ENCODE data around the gene VMA21.
A peak's percentile ranks its signal among the peaks of the same experiment; 100 is the strongest.

The VMA21 gene, protein sequence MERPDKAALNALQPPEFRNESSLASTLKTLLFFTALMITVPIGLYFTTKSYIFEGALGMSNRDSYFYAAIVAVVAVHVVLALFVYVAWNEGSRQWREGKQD

DNA sequence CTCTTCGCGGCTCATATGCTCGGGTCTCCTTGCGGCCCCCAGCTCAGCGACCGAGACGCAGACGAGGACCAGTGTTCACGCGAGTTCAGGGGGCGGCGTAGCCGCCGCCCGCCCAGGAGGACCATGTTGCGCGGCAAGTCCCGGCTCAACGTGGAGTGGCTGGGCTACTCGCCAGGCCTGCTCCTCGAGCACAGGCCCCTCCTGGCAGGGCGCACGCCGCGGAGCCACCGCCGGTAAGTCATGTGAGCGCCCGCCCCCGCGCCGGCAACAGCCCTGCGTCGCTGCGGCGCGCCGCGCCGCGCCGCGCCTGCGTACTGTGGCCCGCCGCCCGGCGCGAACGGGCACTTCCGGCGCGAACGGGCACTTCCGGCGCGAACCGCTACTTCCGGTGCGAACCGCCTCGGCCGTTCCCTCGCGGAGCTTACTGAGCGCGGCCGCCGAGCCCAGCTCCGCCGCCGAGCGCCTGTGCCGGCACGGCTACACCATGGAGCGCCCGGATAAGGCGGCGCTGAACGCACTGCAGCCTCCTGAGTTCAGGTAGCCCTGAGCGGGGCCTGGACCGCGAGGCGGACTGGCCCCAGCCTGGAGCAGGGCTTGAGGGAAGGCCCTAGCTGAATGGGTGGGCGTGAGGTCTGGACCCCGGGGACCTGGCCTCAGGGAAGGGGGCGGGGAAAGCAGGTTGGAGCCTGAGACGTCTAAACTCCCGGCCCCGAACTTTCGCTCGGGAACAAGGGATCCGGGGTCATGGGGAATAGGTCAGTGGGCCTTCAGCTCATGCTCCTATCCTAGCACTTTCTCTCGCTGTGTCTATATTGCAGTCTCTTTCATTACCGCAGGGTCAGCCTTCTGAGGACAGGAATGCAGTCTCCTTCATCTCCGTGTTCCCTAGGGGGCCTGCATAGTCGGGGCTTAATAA lies at the start of gene VMA21:
TSS of gene VMA21 (plus strand) at position 382 of the 916 bp plus-strand sequence. CDS start at position 485, 103 bp downstream.
- peak; percentile 44 to 67 for DNase-seq (ENCODE audit: low read depth in 2 of 2, low spot score in 1 of 2)

DNA sequence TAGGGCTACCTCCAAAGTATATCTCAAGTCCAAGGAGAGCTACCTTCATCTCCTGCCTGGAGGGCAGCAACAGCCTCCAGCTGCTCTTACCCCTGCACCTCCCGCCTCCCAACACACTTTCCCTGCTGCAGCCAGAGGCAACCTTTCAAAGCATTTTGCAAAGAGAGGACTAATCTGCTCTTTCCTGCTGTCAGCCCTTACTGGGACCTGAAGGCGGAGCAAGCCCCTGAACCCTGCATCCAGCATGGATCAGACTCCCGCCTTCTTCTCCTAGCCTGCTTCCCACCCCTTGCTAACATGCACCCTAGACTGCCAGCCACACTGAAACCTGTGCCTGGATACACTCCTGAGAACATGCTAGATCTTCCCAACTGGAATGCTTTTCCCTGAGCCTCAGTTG lies 37.7 kb upstream of the VMA21 start:
- DNase-seq (ENCODE audit: low read depth in 2 of 2, low spot score in 1 of 2): no peak

DNA sequence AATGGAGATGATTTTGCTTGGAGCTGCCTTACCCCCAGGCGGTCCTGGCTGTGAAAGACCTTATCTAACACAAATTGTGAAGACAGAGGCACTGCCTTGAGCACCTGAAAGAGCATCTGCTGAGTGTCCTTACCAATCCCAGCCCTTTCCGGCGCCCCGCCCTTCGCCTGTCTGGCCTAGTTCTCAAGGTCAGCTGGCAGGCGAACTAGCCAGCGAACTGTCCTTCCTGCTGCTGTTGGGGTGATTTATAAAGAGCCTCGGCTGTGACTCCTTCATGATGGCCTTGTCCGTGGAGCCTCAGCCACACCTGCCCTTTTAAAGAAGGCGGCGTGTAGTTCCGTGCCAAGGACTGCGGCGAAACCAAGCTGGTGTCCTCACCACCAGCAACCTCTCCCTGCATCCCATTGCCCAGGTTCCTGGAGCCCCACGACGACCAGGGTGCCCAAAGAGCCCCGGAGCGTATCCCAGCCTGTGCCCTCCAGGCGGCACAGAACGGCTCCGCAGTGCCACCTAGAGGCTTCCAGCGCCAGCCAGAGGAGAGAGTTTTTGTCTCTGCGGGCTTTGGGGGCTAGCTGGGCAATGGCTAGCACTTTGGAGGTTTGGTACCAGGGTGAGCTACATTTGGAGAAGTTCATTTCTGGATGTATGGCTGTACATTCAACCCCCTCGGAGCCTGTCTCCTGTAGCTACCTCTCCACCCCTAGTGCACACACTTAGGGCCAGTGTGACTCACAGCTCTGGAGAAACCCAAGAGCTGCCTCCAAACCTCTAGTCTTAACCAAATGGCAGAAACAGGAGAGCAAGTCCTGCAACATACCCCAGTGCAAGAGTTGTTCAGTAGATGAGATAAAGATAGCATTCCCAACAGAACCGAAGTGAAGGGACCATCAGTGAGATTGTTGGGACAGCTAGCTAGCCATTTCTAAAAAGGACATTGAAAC lies 36.8 kb upstream of the VMA21 start:
- no peak for DNase-seq (ENCODE audit: low read depth in 2 of 2, low spot score in 1 of 2)

DNA sequence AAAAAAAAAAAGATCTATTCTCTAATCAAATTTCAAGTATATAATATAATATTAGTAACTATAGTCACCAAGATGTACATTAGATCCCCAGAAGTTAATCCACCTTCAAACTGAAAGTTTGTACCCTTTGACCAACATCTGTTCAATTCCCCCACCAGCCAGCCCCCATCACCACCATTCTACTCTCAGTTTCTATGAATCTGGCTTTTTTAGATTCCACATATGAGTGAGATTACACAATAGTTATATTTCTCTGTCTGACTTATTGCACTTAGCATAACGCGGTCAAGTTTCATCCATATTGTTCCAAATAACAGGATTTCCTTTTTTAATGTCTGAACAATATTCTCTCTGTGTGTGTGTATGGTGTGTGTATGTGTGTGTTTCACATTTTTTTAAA lies 33.7 kb upstream of the VMA21 start:
- no peak for DNase-seq (ENCODE audit: low read depth in 2 of 2, low spot score in 1 of 2)

DNA sequence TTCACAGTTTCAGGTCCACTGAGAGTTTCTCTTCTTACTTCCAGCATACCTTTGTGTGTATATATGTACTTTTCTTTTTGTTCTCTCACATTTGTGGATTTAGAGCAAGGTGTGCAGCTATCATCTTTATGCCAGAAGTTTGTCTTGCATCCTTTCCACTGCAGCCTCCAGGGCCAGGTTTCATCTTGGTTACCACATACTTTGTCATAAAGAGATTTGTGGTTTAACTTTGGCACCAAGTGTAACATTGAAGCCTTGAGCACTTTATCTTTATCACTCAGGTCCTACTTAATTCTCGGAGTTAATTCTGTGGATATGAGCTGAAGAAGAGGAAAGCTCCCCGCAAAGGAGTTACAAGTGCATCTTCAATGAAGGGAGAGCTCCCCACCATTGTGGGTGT lies 31.4 kb upstream of the VMA21 start:
- no peak for DNase-seq (ENCODE audit: low read depth in 2 of 2, low spot score in 1 of 2)

DNA sequence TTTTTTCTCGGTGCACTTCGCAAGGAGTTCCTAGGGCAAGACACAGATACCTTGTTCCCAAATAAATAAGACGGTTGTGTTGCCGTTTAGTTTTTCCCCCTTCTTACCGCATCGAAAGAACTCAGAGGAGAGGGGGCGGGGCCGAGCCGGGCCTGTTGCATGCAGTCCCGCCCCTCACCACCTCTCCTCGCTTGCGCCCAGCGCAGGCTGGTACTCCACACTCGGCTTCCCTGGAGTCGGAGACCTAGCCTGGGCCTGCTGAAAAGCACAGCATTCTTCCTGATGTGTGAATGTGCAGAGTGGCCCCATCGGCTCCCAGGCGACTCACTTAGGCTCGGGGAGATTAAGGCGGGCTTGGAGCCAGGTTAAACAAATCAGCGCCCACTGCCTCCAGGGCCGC lies 26.1 kb upstream of the VMA21 start:
- DNase-seq (ENCODE audit: low read depth in 2 of 2, low spot score in 1 of 2): no peak

DNA sequence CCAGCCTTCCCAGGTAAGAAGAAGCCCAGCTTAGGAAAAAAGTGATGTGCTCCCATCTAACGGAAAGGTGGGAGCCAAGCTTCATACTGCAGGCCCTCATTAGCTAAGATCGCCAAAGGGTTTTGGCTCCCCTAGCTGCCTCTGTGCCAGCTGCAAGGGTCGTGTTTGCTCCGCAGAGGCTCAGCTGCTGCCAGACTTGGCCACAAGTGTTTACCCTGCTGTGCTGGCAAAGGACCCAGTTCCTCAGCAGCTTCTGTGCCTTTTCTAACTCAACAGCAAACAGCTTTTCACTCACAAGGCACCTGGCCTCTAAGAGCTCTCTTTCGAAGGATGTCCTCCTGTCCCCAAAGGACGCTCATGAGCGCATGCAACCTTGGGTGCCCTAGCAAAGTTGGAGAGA lies 12.2 kb upstream of the VMA21 start:
- DNase-seq (ENCODE audit: low read depth in 2 of 2, low spot score in 1 of 2): no peak

DNA sequence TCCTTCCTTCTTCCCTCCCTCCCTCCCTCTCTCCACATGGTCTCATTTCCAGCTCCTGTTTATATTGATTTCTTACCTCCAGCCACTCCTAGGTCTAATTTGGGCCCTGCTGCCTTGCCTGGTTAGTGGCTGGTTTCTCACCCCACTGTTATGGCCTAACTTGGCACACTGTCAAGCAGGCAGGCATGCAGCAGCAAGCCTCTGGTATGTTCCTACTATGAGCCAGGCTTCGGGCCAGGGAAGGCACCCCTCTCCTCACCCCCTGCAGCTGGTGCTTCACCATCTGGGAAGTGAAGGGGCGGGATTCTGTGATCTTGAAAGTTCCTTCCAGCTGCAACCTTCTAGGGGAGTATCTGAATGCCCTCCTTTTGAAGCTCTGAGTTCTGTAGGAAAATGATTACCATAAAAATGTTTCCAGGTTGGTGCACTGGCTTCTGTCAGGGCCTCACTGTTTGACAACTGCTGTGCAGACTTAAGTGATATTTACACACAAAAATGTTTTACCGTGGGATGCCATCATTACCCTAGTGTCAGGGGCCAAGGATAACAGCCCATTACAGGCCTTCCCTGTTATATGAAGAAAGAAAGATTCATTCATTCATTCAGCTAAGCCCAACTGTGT lies 10.1 kb upstream of the VMA21 start:
- DNase-seq (ENCODE audit: low read depth in 2 of 2, low spot score in 1 of 2): no peak

DNA sequence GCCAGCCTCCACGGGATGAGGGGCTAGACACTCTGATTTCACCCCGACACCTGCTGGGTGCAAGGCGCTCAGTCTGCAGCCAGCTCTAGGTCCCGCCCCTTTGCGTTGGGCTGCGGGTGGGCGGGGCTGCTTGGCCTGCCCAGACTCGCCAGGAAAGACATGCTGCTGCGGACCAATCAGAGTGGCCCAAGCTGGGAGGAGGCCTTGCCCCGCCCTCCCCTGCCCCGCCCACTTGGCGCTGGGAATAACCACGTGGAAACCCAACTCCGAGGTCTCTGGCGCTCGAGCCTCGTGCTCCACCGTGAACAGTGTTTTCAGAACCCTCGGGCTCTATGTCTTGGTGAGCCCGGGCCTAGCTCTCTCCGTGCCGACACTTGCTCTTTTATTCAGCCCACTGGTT lies 5.3 kb upstream of the VMA21 start:
- DNase-seq (ENCODE audit: low read depth in 2 of 2, low spot score in 1 of 2): no peak

DNA sequence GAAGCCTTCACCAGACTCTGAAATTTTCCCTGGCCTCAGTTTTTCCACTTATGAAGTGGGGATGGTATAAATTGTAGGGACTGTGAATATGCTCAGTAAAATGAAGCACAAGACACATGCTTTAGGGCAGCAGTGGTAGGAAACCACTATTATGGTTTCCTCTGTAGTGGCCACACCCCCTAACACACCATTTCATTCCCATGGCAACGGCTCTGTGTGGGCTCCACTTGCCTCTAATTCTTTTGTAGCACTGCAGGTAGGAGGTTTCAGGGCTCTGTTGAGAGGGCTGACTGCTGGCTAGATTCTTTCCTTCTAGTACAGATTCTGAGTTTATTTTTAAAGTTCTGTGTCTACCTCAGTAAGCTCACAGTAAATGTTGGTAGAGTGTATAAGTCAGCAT lies 3.5 kb upstream of the VMA21 start:
- DNase-seq (ENCODE audit: low read depth in 2 of 2, low spot score in 1 of 2): peak in 1 of 2 donors; percentile 18

DNA sequence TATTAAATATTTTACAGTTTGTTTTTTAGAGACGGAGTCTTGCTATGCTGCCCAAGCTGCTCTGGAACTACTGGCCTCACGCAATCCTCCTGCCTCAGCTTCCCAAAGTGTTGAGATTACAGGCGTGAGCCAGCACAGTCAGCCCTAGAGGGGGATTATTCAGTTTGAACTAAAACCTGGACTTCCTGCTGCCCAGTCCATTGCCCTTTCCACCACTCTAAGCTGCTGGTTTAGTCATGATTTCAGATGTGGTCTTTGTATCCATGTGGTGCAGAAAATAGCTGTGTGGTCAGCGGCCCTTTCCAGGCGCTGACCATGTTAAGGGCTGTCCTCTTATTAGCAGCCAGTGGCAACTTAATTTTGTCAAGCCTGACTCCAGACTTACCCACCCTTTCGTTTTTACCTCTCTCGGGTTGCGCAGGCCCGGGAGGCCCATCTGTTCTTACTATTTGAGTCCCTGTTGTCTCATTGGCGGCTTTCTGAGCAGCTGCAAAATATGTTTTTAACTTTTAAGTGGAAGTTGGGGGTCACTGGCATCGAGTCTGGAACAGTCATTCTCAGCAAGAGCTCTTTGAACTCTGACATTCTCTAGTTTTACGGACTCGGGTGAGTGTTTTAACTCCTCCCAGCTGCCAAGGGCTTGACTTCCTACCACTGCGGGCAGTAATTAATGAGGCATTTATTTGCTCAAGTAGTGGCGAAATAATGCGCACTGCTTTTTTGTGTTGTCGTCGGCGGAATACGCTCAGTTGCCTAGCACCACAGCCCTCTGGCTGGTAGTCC lies 773 bp upstream of the VMA21 start:
- peak in 1 of 2 donors; percentile 4 for DNase-seq (ENCODE audit: low read depth in 2 of 2, low spot score in 1 of 2)

DNA sequence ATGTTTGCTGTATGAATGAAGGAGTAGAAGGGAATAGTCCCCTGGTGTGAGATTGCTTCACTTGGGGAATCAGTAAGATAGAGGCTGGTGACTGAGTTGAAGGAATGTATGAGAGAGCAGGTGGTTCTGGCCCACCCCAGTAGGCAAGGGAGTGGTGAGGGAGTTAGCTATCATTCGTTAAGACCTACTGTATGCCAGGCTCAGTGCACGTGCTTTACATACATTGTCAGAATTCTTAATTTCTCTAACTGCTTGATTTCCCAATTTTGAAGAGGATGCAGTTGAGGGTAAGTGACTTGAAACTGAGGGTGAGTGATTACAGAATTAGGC lies 700 bp downstream of the VMA21 start:
- DNase-seq (ENCODE audit: low read depth in 2 of 2, low spot score in 1 of 2): no peak

DNA sequence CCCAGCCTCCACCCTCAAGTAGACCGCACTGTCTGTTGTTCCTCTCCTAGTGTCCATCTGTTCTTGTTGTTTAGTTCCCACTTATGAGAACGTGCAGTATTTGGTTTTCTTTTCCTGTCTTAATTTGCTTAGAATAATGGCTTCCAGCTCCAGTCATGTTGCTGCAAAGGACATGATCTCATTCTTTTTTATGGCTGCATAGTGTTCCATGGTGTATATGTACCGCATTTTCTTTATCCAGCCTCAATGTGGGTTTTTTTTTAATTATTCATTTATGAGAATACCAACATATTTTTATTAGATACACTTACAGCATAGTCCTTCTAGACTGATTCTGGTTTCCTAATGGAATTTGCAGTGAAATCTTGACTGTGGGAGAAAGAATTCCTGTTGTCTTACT lies 1.3 kb downstream of the VMA21 start:
- DNase-seq (ENCODE audit: low read depth in 2 of 2, low spot score in 1 of 2): no peak

DNA sequence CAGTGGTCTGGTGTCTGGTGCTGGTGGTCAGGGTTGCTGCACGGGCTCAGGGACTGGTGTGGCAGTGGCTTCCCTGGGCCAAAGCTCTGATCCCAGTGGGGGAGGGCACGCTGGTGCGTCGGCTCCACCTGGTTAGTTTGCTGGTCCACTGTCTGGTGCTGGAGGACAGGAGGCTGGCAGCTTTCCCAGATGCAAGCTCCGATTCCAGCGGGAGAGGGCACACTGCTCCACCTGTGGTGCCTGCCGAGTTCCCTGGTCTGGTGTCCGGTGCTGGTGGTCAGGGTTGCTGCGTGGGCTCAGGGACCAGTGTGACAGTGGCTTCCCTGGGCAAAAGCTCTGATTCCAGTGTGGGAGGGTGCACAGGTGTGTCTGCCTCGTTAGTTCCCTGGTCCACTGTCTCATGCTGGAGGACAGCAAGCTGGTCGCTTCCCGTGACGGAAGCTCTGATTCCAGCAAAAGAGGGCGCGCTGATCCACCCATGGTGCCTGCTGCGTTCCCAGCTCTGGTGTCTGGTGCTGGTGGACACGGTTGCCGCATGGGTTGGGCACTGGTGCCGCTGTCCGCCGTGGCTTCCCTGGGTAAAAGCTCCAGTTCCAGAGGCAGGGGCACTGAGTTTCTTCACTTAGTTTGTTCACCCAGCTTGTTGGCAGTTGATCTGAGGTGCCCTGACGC lies 5.8 kb downstream of the VMA21 start:
- DNase-seq (ENCODE audit: low read depth in 2 of 2, low spot score in 1 of 2): no peak

DNA sequence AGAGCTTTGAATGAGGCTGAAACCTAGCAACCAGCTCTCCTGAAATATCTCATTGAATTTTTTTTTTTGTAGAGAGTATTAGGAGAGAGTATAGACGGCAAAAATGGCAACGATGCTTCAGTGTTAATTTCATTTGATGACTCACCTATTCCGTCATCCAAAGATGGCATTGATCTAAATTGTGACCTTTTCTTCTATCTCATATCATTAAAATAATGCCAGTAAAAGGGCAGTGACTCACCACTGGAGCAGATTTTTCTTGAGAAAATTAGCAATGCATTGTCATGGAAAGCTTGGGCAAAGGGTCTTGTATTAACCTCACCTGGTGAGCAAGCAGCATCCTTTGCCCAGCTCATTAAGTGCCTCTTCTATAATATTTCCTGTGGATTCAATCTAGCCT lies 19.6 kb downstream of the VMA21 start:
- no peak for DNase-seq (ENCODE audit: low read depth in 2 of 2, low spot score in 1 of 2)

DNA sequence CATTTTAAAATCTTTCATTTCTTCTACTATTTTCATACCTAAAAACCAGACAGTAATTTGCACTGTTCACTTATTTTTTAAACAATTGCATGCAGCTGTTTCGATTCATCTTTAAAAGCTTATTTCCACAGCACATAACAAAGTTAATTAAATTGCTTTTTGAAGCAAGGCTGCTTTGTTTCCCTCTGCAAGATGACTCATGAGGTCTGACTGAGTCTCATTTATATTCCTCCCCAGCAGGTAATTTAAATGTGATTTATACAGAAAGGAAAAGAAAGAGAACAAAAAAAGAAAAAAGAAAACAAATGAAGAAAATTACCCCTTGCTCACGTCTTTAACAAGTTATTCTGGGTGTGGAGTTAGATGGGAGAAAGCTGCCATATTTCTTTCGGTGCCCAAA lies 22.8 kb downstream of the VMA21 start:
- DNase-seq (ENCODE audit: low read depth in 2 of 2, low spot score in 1 of 2): no peak

DNA sequence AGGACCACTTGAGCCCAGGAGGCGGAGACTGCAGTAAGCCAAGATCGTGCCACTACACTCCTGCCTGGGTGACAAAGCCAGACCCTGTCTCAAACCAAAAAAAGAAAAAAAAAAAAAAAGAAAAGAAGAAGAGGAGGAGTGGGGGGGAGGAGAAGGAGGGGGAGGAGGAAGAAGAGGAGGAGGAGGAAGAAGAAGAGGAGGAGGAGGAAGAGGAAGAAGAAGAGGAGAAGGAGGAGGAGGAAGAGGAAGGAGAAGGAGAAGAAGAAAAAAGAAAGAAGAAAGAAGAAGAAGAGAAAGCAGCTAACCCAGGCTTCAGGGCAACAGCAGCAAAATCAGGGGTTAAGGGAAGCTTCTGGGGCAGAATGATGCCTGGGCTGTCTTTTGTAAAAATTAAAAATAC lies 27.5 kb downstream of the VMA21 start:
- no peak for DNase-seq (ENCODE audit: low read depth in 2 of 2, low spot score in 1 of 2)

DNA sequence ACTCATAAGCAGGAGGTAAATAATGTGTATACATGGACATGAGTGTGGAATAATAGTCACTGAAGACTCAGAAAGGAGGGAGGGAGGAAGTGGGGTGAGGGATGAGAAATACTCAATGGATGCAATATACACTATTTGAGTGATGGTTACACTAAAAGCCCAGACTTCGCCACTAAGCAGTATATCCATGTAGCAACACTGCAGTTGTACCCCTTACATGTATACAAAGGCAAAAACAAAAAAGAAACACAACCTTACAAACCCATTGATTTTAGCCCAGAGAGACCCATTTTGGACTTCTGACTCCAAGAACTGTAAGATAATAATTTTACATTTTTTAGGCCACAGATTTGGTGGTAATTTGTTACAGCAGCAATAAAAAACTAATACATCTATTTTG lies 51.5 kb downstream of the VMA21 start:
- no peak for DNase-seq (ENCODE audit: low read depth in 2 of 2, low spot score in 1 of 2)

DNA sequence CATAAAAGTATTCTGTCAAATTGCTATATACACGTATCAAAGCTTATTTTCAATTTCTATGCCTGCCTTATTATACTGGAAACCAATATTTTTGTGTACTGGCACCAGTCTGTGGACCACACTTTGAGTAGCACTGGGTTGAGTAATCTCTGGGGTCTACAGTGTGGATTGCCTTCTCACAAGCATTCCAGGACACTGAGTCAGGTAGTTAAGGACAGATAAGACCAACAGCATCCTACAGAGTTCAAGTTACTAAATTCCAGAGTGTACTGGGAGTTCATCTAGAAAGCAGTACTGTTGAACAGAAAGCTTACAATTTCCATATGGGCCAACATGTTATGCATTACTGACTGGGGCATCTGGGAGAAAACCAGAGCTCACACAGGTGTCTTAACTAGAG lies 61.8 kb downstream of the VMA21 start:
- no peak for DNase-seq (ENCODE audit: low read depth in 2 of 2, low spot score in 1 of 2)

Measured in stimulated activated CD8-positive, alpha-beta memory T cell treated with anti-CD3 and anti-CD28 coated beads, Interleukin-4, amount 100 ng/mL, for 4 hours (primary cell).